Gastrocnemius medialis (tissue), 4 donors: ENCODE data around the gene CARD9. TPM values are rescaled to one million over a fixed set of nuclear protein-coding genes. Genes with fewer than 3 reads are reported as not detected.
A peak's percentile ranks its signal among the peaks of the same experiment; 100 is the strongest.
"Not testable (repeated sequence)": the region's sequence is repeated elsewhere in the genome, so short reads cannot be mapped to it uniquely, and the experiment has no call there.

Experiments
- ATAC-seq, 2 donors: fragments of 150-250 bp; one replicate each; pipeline ENCODE4 v1.9.1; 2016
- DNase-seq, 2 donors: peaks; one replicate each; pipeline ENCODE4 v3.0.0-alpha.2; 2019
- H3K27ac ChIP-seq, 4 donors: fragments of 200-600 bp; sonication (generic); 1 replicate in 1 of 4; 2 replicates in 3 of 4; pipeline ENCODE4 v1.5.1; 2016 to 2018; ENCODE audit warnings: mild to moderate bottlenecking in 2 of 4, moderate library complexity in 1 of 4
- H3K27me3 ChIP-seq, 3 donors: fragments of 200-600 bp; sonication (generic) in 2 of 3; 1 replicate in 1 of 3; 2 replicates in 2 of 3; pipeline versions ENCODE4 v1.5.1 to v1.6.0; 2016 to 2019; ENCODE audit warnings: mild to moderate bottlenecking in 1 of 3, moderate library complexity in 1 of 3
- H3K36me3 ChIP-seq, 2 donors: fragments of 200-600 bp; sonication (generic) in 1 of 2; one replicate each; pipeline ENCODE4 v1.5.1; 2017 to 2018
- H3K4me1 ChIP-seq, 2 donors: fragments of 200-600 bp; sonication (generic) in 1 of 2; one replicate each; pipeline ENCODE4 v1.5.1; 2016 to 2017; ENCODE audit warnings: mild to moderate bottlenecking in 2 of 2
- H3K4me3 ChIP-seq, 4 donors: fragments of 200-600 bp; sonication (generic) in 3 of 4; 1 replicate in 1 of 4; 2 replicates in 3 of 4; pipeline ENCODE4 v1.5.1; 2016 to 2019; ENCODE audit warnings: mild to moderate bottlenecking in 2 of 4
- H3K9me3 ChIP-seq, 3 donors: fragments of 200-600 bp; sonication (generic) in 2 of 3; 1 replicate in 1 of 3; 2 replicates in 2 of 3; pipeline ENCODE4 v1.5.1; 2016 to 2019
- CTCF ChIP-seq, 5 experiments: fragments of 450-650 bp in 3 of 5; fragments of 200-600 bp in 2 of 5; sonication (generic) in 2 of 5; IDR thresholded peaks in 4 of 5; conservative IDR thresholded peaks in 1 of 5; 1 replicate in 4 of 5; 2 replicates in 1 of 5; pipeline ENCODE4 v1.5.1; 2016 to 2019; ENCODE audit warnings: antibody characterized with exemption in 5 of 5, mild to moderate bottlenecking in 3 of 5, moderate library complexity in 3 of 5
- POLR2A ChIP-seq, 2 donors: fragments of 450-650 bp; IDR thresholded peaks; one replicate each; pipeline ENCODE4 v1.6.1; 2017; ENCODE audit warnings: antibody characterized with exemption in 2 of 2, mild to moderate bottlenecking in 2 of 2, moderate library complexity in 2 of 2
- in situ Hi-C, 4 donors: fragments of 200-750 bp; cut with MboI; loops; one replicate each; pipeline versions ENCODE4 v1.15.0 to v1.8.0; 2017; ENCODE audit warnings: low sequenced_read_pairs in 4 of 4
- intact Hi-C: fragments of 100-400 bp; cut with DNase I; formaldehyde crosslinking; loops from one replicate; pipeline ENCODE4 v1.15.1; 2023; ENCODE audit warnings: low total_unique reads
- total RNA-seq, 4 donors: library from RNA; depleted of rRNA; stranded (reverse); fragments of >200 nt; gene quantifications; one replicate each; pipeline versions ENCODE4 v1.1.0 to v1.2.3, GENCODE V29; 2016

CARD9 gene
- total RNA-seq, 4 donors from 2014 or later = 0.34 to 1.2 (median 0.69) TPM

- no peak for TF ChIP-seq POLR2A (IDR thresholded peaks at IDR 0.05)
- TF ChIP-seq CTCF (IDR thresholded peaks at IDR 0.05 in 4 of 5, conservative IDR thresholded peaks at IDR 0.05 in 1 of 5) = no peak
- Histone ChIP-seq H3K4me3 (peak overlapping the region; percentile 76 to 97 (median 82)), H3K4me1 (peaks cover 16 to 25% of the 10 kb centered on the region in 2 donors), H3K27me3 (no peaks in the 10 kb centered on the region), H3K27ac (peak overlapping the region; percentile 81 to 93 (median 90)), H3K9me3 (no peaks in the 10 kb centered on the region), H3K36me3 (peaks cover 0 to 59% of the 10 kb centered on the region in 2 donors)
- intact Hi-C loops = loop anchor here (2.0 kb wide), 1 partner anchor 27 kb away; the partner anchor contains the start of gene INPP5E
- in situ Hi-C loops = no loop called here
- no peak for DNase-seq
- no peak for ATAC-seq
Observed at GRCh38 chr9:136411378-136411777, 37.9 kb upstream of the CARD9 start.

- Histone ChIP-seq H3K4me1 (peaks cover 16 to 25% of the 10 kb centered on the region in 2 donors), H3K9me3 (no peaks in the 10 kb centered on the region), H3K36me3 (peaks cover 0 to 59% of the 10 kb centered on the region in 2 donors), H3K27me3 (no peaks in the 10 kb centered on the region), H3K4me3 (peak within 1 kb of the TSS; percentile 76 to 97 (median 82)), H3K27ac (peak within 1 kb of the TSS; percentile 81 to 93 (median 90))
- intact Hi-C loops = loop anchor here (1.0 to 2.0 kb wide), 3 partner anchors 10 to 73 kb away; partner anchors contain the start of genes INPP5E, SEC16A and SNAPC4
- peak; percentile 83 to 94 for TF ChIP-seq POLR2A (IDR thresholded peaks at IDR 0.05)
- TF ChIP-seq CTCF (IDR thresholded peaks at IDR 0.05 in 4 of 5, conservative IDR thresholded peaks at IDR 0.05 in 1 of 5) = no peak
- DNase-seq (peak; percentile 87), ATAC-seq (peak; percentile 94 to 96)
- in situ Hi-C loops = no loop called here
Observed at GRCh38 chr9:136410500-136411287, 37.2 kb upstream of the CARD9 start, which contains the start of the genes ENTR1 and PMPCA. ENTR1 (minus strand) TSS chr9:136410614; CDS start chr9:136410397, 217 bp downstream. PMPCA (plus strand) TSS chr9:136410658; CDS start chr9:136410669, 11 bp downstream.

- H3K27ac ChIP-seq = peak overlapping the region; percentile 81 to 93 (median 84)
- ATAC-seq (peak; percentile 64 to 70), DNase-seq (peak; percentile 42 to 55)
- no peak for TF ChIP-seq POLR2A (IDR thresholded peaks at IDR 0.05)
- TF ChIP-seq CTCF (IDR thresholded peaks at IDR 0.05 in 4 of 5, conservative IDR thresholded peaks at IDR 0.05 in 1 of 5) = no peak
- H3K36me3 ChIP-seq = peaks cover 0 to 59% of the 10 kb centered on the region in 2 donors
- H3K4me3 ChIP-seq = peak overlapping the region; percentile 69 to 88 (median 74)
- H3K27me3 ChIP-seq = no peaks in the 10 kb centered on the region
- intact Hi-C loops (loop anchor here (1.0 to 10.0 kb wide), 4 partner anchors 10 to 445 kb away; partner anchors contain the start of genes INPP5E, SEC16A, SNAPC4 and UBAC1), in situ Hi-C loops (no loop called here)
- no peaks in the 10 kb centered on the region for H3K9me3 ChIP-seq
- peaks cover 16 to 25% of the 10 kb centered on the region in 2 donors for H3K4me1 ChIP-seq
Observed at GRCh38 chr9:136409557-136410455, 36.3 kb upstream of the CARD9 start.

- Histone ChIP-seq H3K27ac (no peak overlapping the region), H3K9me3 (no peaks in the 10 kb centered on the region), H3K4me1 (peaks cover 16 to 25% of the 10 kb centered on the region in 2 donors), H3K27me3 (no peaks in the 10 kb centered on the region), H3K4me3 (no peak overlapping the region), H3K36me3 (peaks cover 0 to 55% of the 10 kb centered on the region in 2 donors)
- no peak for TF ChIP-seq CTCF (IDR thresholded peaks at IDR 0.05 in 4 of 5, conservative IDR thresholded peaks at IDR 0.05 in 1 of 5)
- TF ChIP-seq POLR2A (IDR thresholded peaks at IDR 0.05) = no peak
- ATAC-seq = no peak
- intact Hi-C loops = loop anchor here (10.0 kb wide), 1 partner anchor 443 kb away; the partner anchor contains the start of gene UBAC1
- DNase-seq = no peak
- in situ Hi-C loops = no loop called here
Observed at GRCh38 chr9:136407911-136408310, 34.4 kb upstream of the CARD9 start.

- H3K9me3 ChIP-seq, H3K27me3 ChIP-seq, DNase-seq, ATAC-seq, H3K4me3 ChIP-seq, H3K27ac ChIP-seq, in situ Hi-C loops: not testable (repeated sequence)
- H3K4me1 ChIP-seq = peaks cover 16 to 25% of the 10 kb centered on the region in 2 donors
- intact Hi-C loops = loop anchor here (10.0 kb wide), 1 partner anchor 442 kb away; the partner anchor contains the start of gene UBAC1
- peaks cover 0 to 46% of the 10 kb centered on the region in 2 donors for H3K36me3 ChIP-seq
Observed at GRCh38 chr9:136407061-136407460, 33.6 kb upstream of the CARD9 start.

GRCh38 chr9:136405904-136406303 is 32.4 kb upstream of the CARD9 start:
- DNase-seq, H3K9me3 ChIP-seq, in situ Hi-C loops, H3K27me3 ChIP-seq, H3K4me3 ChIP-seq, ATAC-seq, H3K27ac ChIP-seq: not testable (repeated sequence)
- Histone ChIP-seq H3K4me1 (peaks cover 6 to 13% of the 10 kb centered on the region in 2 donors), H3K36me3 (peaks cover 0 to 43% of the 10 kb centered on the region in 2 donors)
- intact Hi-C loops = loop anchor here (10.0 kb wide), 1 partner anchor 441 kb away; the partner anchor contains the start of gene UBAC1
